K562 (cell line): ENCODE data around the gene ZNF488. TPM values are rescaled to one million over a fixed set of nuclear protein-coding genes. Genes with fewer than 3 reads are reported as not detected.

ENCODE experiments used
- ATAC-seq: fragments of 200-7000 bp; cut with Tn5 transposase; 3 replicates; pipeline ENCODE4 v1.9.1; 2020; ENCODE audit warnings: moderate library complexity
- BruUV-seq: library from RNA; stranded (reverse); fragments of 400-500 nt; replicated peaks from 2 replicates; lab custom pipeline; 2021; lab: Mats Ljungman, UMichigan
- CTCF ChIA-PET: fragments of 300-600 bp; formaldehyde crosslinking; extraction: SDS; loops from one replicate; lab custom pipeline; 2021; ENCODE audit warnings: low intra/inter-chr PET ratio; lab: Yijun Ruan, JAX
- POLR2A ChIA-PET: fragments of 300-600, 350-650 bp; sonication (Branson Sonifier 250); formaldehyde crosslinking; extraction: SDS; loops from one replicate; lab custom pipeline; 2021; ENCODE audit warnings: antibody characterized with exemption, inconsistent platforms; lab: Yijun Ruan, JAX
- DNase-seq, 4 experiments: peaks; one replicate each; pipeline versions ENCODE4 v3.0.0 to v3.0.0-alpha.2; 2011 to 2018; ENCODE audit warnings: low spot score in 3 of 4, mixed read lengths in 3 of 4; ENCODE audit errors: extremely low read depth in 1 of 4
- FAIRE-seq: peaks from 2 replicates; lab custom pipeline; 2011; peaks lifted over from hg19 to GRCh38; lab: Jason Lieb, UNC
- H2AFZ ChIP-seq: 2 replicates; pipeline ENCODE4 v1.6.0; 2011; ENCODE audit warnings: low read depth, low read length, control low read depth, inconsistent platforms
- H3K27ac ChIP-seq: fragments of 200-600 bp; 3 replicates; pipeline ENCODE4 v1.8.0; 2011; ENCODE audit warnings: low read depth, mild to moderate bottlenecking, control low read depth, inconsistent platforms, low read length, moderate library complexity, mixed read lengths; ENCODE audit errors: extremely low read depth
- H3K27me3 ChIP-seq, 2 experiments: fragments of 300-600 bp in 1 of 2; 2 replicates in 1 of 2; 3 replicates in 1 of 2; pipeline versions ENCODE4 v1.6.0 to v1.8.0; 2011; ENCODE audit warnings: inconsistent platforms in 2 of 2, low read length in 2 of 2, mild to moderate bottlenecking in 1 of 2, mixed read lengths in 1 of 2, moderate library complexity in 1 of 2; ENCODE audit not compliant: control insufficient read depth in 2 of 2, insufficient read depth in 2 of 2
- H3K36me3 ChIP-seq: fragments of 300-600 bp; 3 replicates; pipeline ENCODE4 v1.8.0; 2011; ENCODE audit warnings: mild to moderate bottlenecking, low read length, inconsistent platforms; ENCODE audit not compliant: control insufficient read depth, insufficient read depth
- H3K4me1 ChIP-seq, 2 experiments: fragments of 200-600 bp in 1 of 2; replicated peaks in 1 of 2; 2 replicates in 1 of 2; 3 replicates in 1 of 2; pipeline versions ENCODE4 v1.5.1 to v1.8.0; 2011; ENCODE audit warnings: inconsistent platforms in 2 of 2, low read length in 2 of 2, mild to moderate bottlenecking in 1 of 2, mixed read lengths in 1 of 2, moderate library complexity in 1 of 2; ENCODE audit not compliant: control insufficient read depth in 2 of 2, insufficient read depth in 2 of 2
- H3K4me2 ChIP-seq: 2 replicates; pipeline ENCODE4 v1.6.1; 2011; ENCODE audit warnings: low read length, control low read depth, inconsistent platforms, mixed read lengths; ENCODE audit not compliant: insufficient read depth
- H3K4me3 ChIP-seq: fragments of 200-600 bp; sonication (generic), shearing (Covaris generic); 2 replicates; pipeline ENCODE4 v1.5.1; 2016; ENCODE audit warnings: control low read depth, inconsistent platforms
- H3K79me2 ChIP-seq: fragments of 200-600 bp; 3 replicates; pipeline ENCODE4 v1.8.0; 2011; ENCODE audit warnings: low read length, inconsistent platforms; ENCODE audit not compliant: control insufficient read depth, insufficient read depth
- H3K9ac ChIP-seq, 2 experiments: 2 replicates each; pipeline versions ENCODE4 v1.6.0 to v1.6.1; 2011; ENCODE audit warnings: low read depth in 2 of 2, low read length in 2 of 2, control low read depth in 1 of 2, inconsistent platforms in 1 of 2, mild to moderate bottlenecking in 1 of 2, mixed read lengths in 1 of 2; ENCODE audit not compliant: insufficient read depth in 1 of 2
- H3K9me1 ChIP-seq: one replicate; pipeline ENCODE4 v1.6.0; 2011; ENCODE audit warnings: inconsistent platforms, mild to moderate bottlenecking, low read length, moderate library complexity; ENCODE audit not compliant: control insufficient read depth, insufficient read depth
- H3K9me3 ChIP-seq: replicated peaks from 2 replicates; pipeline ENCODE4 v1.5.1; 2011; ENCODE audit warnings: low read depth, low read length, inconsistent platforms; ENCODE audit not compliant: control insufficient read depth, insufficient read depth
- H4K20me1 ChIP-seq: replicated peaks from 2 replicates; pipeline ENCODE4 v1.6.1; 2011; ENCODE audit warnings: low read length, inconsistent platforms, mixed read lengths; ENCODE audit not compliant: control insufficient read depth, insufficient read depth
- C11orf30 ChIP-seq: fragments of 450-650 bp; IDR thresholded peaks from 2 replicates; pipeline ENCODE4 v1.6.1; 2016; ENCODE audit warnings: low read depth, mild to moderate bottlenecking
- CBFB ChIP-seq: sonication (generic); formaldehyde crosslinking; IDR thresholded peaks from 2 replicates; pipeline ENCODE4 v1.4.0; 2020; ENCODE audit warnings: mild to moderate bottlenecking, missing genetic modification reagents
- MAFF ChIP-seq: IDR thresholded peaks from 2 replicates; pipeline ENCODE4 v1.6.1; 2012; ENCODE audit warnings: low read length, improper control_type of control experiment
- MAFG ChIP-seq: fragments of 450-650 bp; conservative IDR thresholded peaks from 2 replicates; pipeline ENCODE4 v1.6.1; 2016; ENCODE audit warnings: missing genetic modification characterization, missing compliant biosample characterization
- MAFK ChIP-seq: IDR thresholded peaks from 2 replicates; pipeline ENCODE4 v1.6.1; 2011; ENCODE audit warnings: low read length, improper control_type of control experiment
- MED1 ChIP-seq: sonication (generic); formaldehyde crosslinking; IDR thresholded peaks from 2 replicates; pipeline ENCODE4 v1.8.1; 2023; ENCODE audit warnings: missing genetic modification reagents, borderline replicate concordance
- RNF2 ChIP-seq: sonication (generic); IDR thresholded peaks from 2 replicates; pipeline ENCODE4 v1.6.1; 2016
- ZNF316 ChIP-seq: fragments of 450-650 bp; IDR thresholded peaks from 2 replicates; pipeline ENCODE4 v1.6.1; 2016
- WGBS: fragments of 100-300 bp; shearing (Covaris generic); methylation state at CpG from one replicate; pipeline ENCODE4 v1.1.6; 2016; ENCODE audit warnings: low coverage, mixed read lengths; ENCODE audit not compliant: insufficient coverage; ENCODE audit errors: missing lambda C conversion rate; 5-methylcytosine and 5-hydroxymethylcytosine counted together
- in situ Hi-C: fragments of 300-500 bp; cut with MboI; formaldehyde crosslinking; loops from 4 replicates; pipeline ENCODE4 v1.15.0; 2018; ENCODE audit warnings: inconsistent platforms, mixed read lengths
- intact Hi-C: fragments of 100-400 bp; cut with micrococcal nuclease; formaldehyde crosslinking; loops from 2 replicates; pipeline ENCODE4 v1.14.2; 2022
- polyA plus RNA-seq, 8 experiments: library from polyadenylated mRNA; depleted of rRNA in 4 of 8; stranded (reverse) in 5 of 8; unstranded in 3 of 8; fragments of >200 nt; fragmentation: Nextera tagmentation in 2 of 8; fragmentation: Illumina TruSeq in 1 of 8; extraction: Ambion mirVana in 2 of 8; extraction: Trizol in 1 of 8; gene quantifications; 2 replicates each; pipeline versions ENCODE4 v1.2.1 to v1.2.3, GENCODE V29; 2011 to 2014; ENCODE audit warnings: inconsistent platforms in 1 of 8, missing spikeins in 1 of 8
- total RNA-seq, 7 experiments: library from RNA; depleted of rRNA in 6 of 7; stranded (reverse); fragments of >200 nt in 6 of 7; fragmentation: Illumina TruSeq in 2 of 7; extraction: Trizol in 2 of 7; gene quantifications; 2 replicates each; pipeline versions ENCODE4 v1.2.1 to v1.2.3, GENCODE V29; 2011 to 2021; ENCODE audit warnings: low replicate concordance in 1 of 7

Gene ZNF488
- total and polyA plus RNA-seq, 9 of the 15 experiments (the other 6 are each of a cell fraction or from before 2014, with no cell fraction given) = 0.03 to 0.09 (median 0.05) TPM; not detected in 3

- H3K9ac ChIP-seq = peak overlapping the region in 1 of 2 experiments; percentile 10; a peak in 2 of 4 replicates
- CTCF ChIA-PET = no interaction called here
- no peak overlapping the region for H3K4me2 ChIP-seq
- 77% methylated on average over 30 of the region's 30 CpGs for WGBS
- no TSS peak for BruUV-seq
- H3K27ac ChIP-seq = no peak overlapping the region
- TF ChIP-seq MAFK = peak; percentile 90
- TF ChIP-seq RNF2 = no peak
- TF ChIP-seq MAFG = peak; percentile 89
- TF ChIP-seq MAFF = peak; percentile 90
- TF ChIP-seq CBFB (CRISPR knock-in tag) = no peak
- peak; percentile 91 for TF ChIP-seq C11orf30
- no peak for TF ChIP-seq MED1 (CRISPR knock-in tag)
- peak; percentile 97 for TF ChIP-seq ZNF316
- peaks cover 40 to 41% of the 10 kb centered on the region in 2 experiments for H3K4me1 ChIP-seq
- DNase-seq = no peak
- H3K9me3 ChIP-seq = no peaks in the 10 kb centered on the region
- ATAC-seq = no peak
- H3K79me2 ChIP-seq = no peaks in the 10 kb centered on the region
- in situ Hi-C loops = no loop called here
- POLR2A ChIA-PET = interaction anchor here (0.6 to 1.1 kb wide), 2 partner anchors 121 to 243 kb away, joined by 3 to 5 read pairs; no protein-coding TSS in a partner anchor
- intact Hi-C loops = no loop called here
- no peaks in the 10 kb centered on the region for H3K27me3 ChIP-seq
- no peaks in the 10 kb centered on the region for H3K9me1 ChIP-seq
- peak overlapping the region; percentile 87 for H2AFZ ChIP-seq
- H3K36me3 ChIP-seq = no peaks in the 10 kb centered on the region
- no peak overlapping the region for H3K4me3 ChIP-seq
- H4K20me1 ChIP-seq = no peaks in the 10 kb centered on the region
- no peak for FAIRE-seq
Measured at GRCh38 chr10:47325303-47326291, 58.5 kb downstream of the ZNF488 start.
